Measurements from ENCODE around the gene SPON1.

The SPON1 gene

GRCh38 chr11:14308897-14309387 lies 346.4 kb downstream of the SPON1 start:
- no peaks in the 10 kb centered on the region for H3K27me3 ChIP-seq (replicated peaks)
- in situ Hi-C loops (cut with HindIII; ENCODE audit: low pct_ligation_motif_present, low sequenced_read_pairs): no loop called here
- H3K4me3 ChIP-seq (ENCODE audit: low read depth, low read length): no peak overlapping the region
- H3K36me3 ChIP-seq (replicated peaks): no peaks in the 10 kb centered on the region
- DNase-seq: no peak
- H3K27ac ChIP-seq: no peak overlapping the region
- TF ChIP-seq CTCF (IDR thresholded peaks at IDR 0.05; ENCODE audit: low read depth, low read length, missing control alignments): no peak

- no peak for TF ChIP-seq CTCF (IDR thresholded peaks at IDR 0.05; ENCODE audit: low read depth, low read length, missing control alignments)
- H3K27me3 ChIP-seq (replicated peaks): no peaks in the 10 kb centered on the region
- no peak overlapping the region for H3K27ac ChIP-seq
- H3K4me3 ChIP-seq (ENCODE audit: low read depth, low read length): no peak overlapping the region
- in situ Hi-C loops (cut with HindIII; ENCODE audit: low pct_ligation_motif_present, low sequenced_read_pairs): no loop called here
- H3K36me3 ChIP-seq (replicated peaks): no peaks in the 10 kb centered on the region
- no peak for DNase-seq
These were observed 347.1 kb downstream of the SPON1 start for GRCh38 chr11:14309425-14310192.

GRCh38 chr11:14310679-14311078 lies 348.2 kb downstream of the SPON1 start:
- Histone ChIP-seq H3K4me3 (ENCODE audit: low read depth, low read length) (no peak overlapping the region), H3K27me3 (replicated peaks) (no peaks in the 10 kb centered on the region), H3K27ac (peak overlapping the region; percentile 6), H3K36me3 (replicated peaks) (no peaks in the 10 kb centered on the region)
- TF ChIP-seq CTCF (IDR thresholded peaks at IDR 0.05; ENCODE audit: low read depth, low read length, missing control alignments): no peak
- in situ Hi-C loops (cut with HindIII; ENCODE audit: low pct_ligation_motif_present, low sequenced_read_pairs): no loop called here
- DNase-seq: no peak

GRCh38 chr11:14312736-14313438 lies 350.4 kb downstream of the SPON1 start:
- Histone ChIP-seq H3K27ac (peak overlapping the region; percentile 51), H3K36me3 (replicated peaks) (peaks cover 2% of the 10 kb centered on the region), H3K27me3 (replicated peaks) (no peaks in the 10 kb centered on the region), H3K4me3 (ENCODE audit: low read depth, low read length) (no peak overlapping the region)
- TF ChIP-seq CTCF (IDR thresholded peaks at IDR 0.05; ENCODE audit: low read depth, low read length, missing control alignments): no peak
- in situ Hi-C loops (cut with HindIII; ENCODE audit: low pct_ligation_motif_present, low sequenced_read_pairs): no loop called here
- DNase-seq: peak; percentile 25

GRCh38 chr11:14314127-14314526 lies 351.6 kb downstream of the SPON1 start:
- no peak for TF ChIP-seq CTCF (IDR thresholded peaks at IDR 0.05; ENCODE audit: low read depth, low read length, missing control alignments)
- H3K27me3 ChIP-seq (replicated peaks): no peaks in the 10 kb centered on the region
- no peak for DNase-seq
- no peak overlapping the region for H3K4me3 ChIP-seq (ENCODE audit: low read depth, low read length)
- no peak overlapping the region for H3K27ac ChIP-seq
- peaks cover 2% of the 10 kb centered on the region for H3K36me3 ChIP-seq (replicated peaks)
- in situ Hi-C loops (cut with HindIII; ENCODE audit: low pct_ligation_motif_present, low sequenced_read_pairs): no loop called here
